ENCODE measurements around the gene VPS26B.

- TF ChIP-seq, protein P1, sequence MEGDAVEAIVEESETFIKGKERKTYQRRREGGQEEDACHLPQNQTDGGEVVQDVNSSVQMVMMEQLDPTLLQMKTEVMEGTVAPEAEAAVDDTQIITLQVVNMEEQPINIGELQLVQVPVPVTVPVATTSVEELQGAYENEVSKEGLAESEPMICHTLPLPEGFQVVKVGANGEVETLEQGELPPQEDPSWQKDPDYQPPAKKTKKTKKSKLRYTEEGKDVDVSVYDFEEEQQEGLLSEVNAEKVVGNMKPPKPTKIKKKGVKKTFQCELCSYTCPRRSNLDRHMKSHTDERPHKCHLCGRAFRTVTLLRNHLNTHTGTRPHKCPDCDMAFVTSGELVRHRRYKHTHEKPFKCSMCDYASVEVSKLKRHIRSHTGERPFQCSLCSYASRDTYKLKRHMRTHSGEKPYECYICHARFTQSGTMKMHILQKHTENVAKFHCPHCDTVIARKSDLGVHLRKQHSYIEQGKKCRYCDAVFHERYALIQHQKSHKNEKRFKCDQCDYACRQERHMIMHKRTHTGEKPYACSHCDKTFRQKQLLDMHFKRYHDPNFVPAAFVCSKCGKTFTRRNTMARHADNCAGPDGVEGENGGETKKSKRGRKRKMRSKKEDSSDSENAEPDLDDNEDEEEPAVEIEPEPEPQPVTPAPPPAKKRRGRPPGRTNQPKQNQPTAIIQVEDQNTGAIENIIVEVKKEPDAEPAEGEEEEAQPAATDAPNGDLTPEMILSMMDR (IDR thresholded peaks at IDR 0.05; ENCODE audit: insufficient read depth, low read length) = no peak
- TF ChIP-seq POLR2AphosphoS5 (IDR thresholded peaks at IDR 0.05; ENCODE audit: low read depth) (no peak), REST (IDR thresholded peaks at IDR 0.05; ENCODE audit: insufficient replicate concordance, low read depth) (no peak), GABPA (IDR thresholded peaks at IDR 0.05; ENCODE audit: low read depth) (no peak), SPI1 (IDR thresholded peaks at IDR 0.05; ENCODE audit: borderline replicate concordance, low read depth) (no peak)
These were observed 68.9 kb downstream of the VPS26B start for GRCh38 chr11:134293119-134294113.
